HEK293 (cell line): ENCODE results near the gene SPTSSB.

Source experiments
- CTCF ChIA-PET: fragments of 350-600 bp; formaldehyde crosslinking; extraction: SDS; loops from one replicate; lab custom pipeline; 2021; ENCODE audit warnings: antibody characterized with exemption; lab: Yijun Ruan, JAX
- POLR2A ChIA-PET: fragments of 300-600 bp; formaldehyde crosslinking; extraction: SDS; loops from one replicate; lab custom pipeline; 2020; ENCODE audit warnings: antibody characterized with exemption, inconsistent platforms; lab: Yijun Ruan, JAX
- H3K27ac ChIP-seq: fragments of 200-500 bp; sonication (Bioruptor generic); 2 replicates; pipeline ENCODE4 v1.5.1; 2014; ENCODE audit warnings: low read depth, low read length, control low read depth, inconsistent platforms; ENCODE audit errors: extremely low read depth
- H3K36me3 ChIP-seq, 2 experiments: fragments of 200-500 bp in 1 of 2; sonication (Bioruptor generic) in 1 of 2; 1 replicate in 1 of 2; 2 replicates in 1 of 2; pipeline ENCODE4 v1.5.1; 2014 to 2017; ENCODE audit warnings: inconsistent platforms in 2 of 2, low read length in 2 of 2; ENCODE audit not compliant: control insufficient read depth in 2 of 2, insufficient read depth in 1 of 2
- H3K4me1 ChIP-seq: fragments of 200-500 bp; sonication (Bioruptor generic); 2 replicates; pipeline ENCODE4 v1.5.1; 2014; ENCODE audit warnings: mild to moderate bottlenecking, low read length, inconsistent platforms; ENCODE audit not compliant: control insufficient read depth, insufficient read depth
- H3K4me3 ChIP-seq: 2 replicates; pipeline ENCODE4 v1.5.1; 2011; ENCODE audit warnings: low read depth, mild to moderate bottlenecking, control low read depth, low read length, moderate library complexity
- H3K9me3 ChIP-seq: fragments of 200-500 bp; sonication (Bioruptor generic); 2 replicates; pipeline ENCODE4 v1.5.1; 2014; ENCODE audit warnings: low read depth, low read length, inconsistent platforms; ENCODE audit not compliant: control insufficient read depth, insufficient read depth
- ATF2 ChIP-seq: fragments of 450-650 bp; formaldehyde crosslinking; IDR thresholded peaks from 2 replicates; pipeline ENCODE4 v1.5.1; 2016; ENCODE audit warnings: missing biosample characterization, missing genetic modification characterization, low read depth
- FEZF1 ChIP-seq: fragments of 450-650 bp; formaldehyde crosslinking; IDR thresholded peaks from 2 replicates; pipeline ENCODE4 v1.5.1; 2016; ENCODE audit warnings: missing biosample characterization, missing genetic modification characterization
- HIC1 ChIP-seq: fragments of 450-650 bp; formaldehyde crosslinking; IDR thresholded peaks from 2 replicates; pipeline ENCODE4 v1.5.1; 2016; ENCODE audit warnings: missing biosample characterization, missing genetic modification characterization
- PBX3 ChIP-seq: sonication (generic); formaldehyde crosslinking; IDR thresholded peaks from 2 replicates; pipeline ENCODE4 v1.8.1; 2022; ENCODE audit warnings: mild to moderate bottlenecking, moderate library complexity, missing genetic modification reagents
- REST ChIP-seq: fragments of 450-650 bp; formaldehyde crosslinking; IDR thresholded peaks from 2 replicates; pipeline ENCODE4 v1.5.1; 2016; ENCODE audit warnings: missing biosample characterization, missing genetic modification characterization
- SETDB1 ChIP-seq: IDR thresholded peaks from one replicate; pipeline ENCODE4 v1.6.1; 2017; ENCODE audit warnings: mild to moderate bottlenecking, low read length, moderate library complexity, mixed read lengths; ENCODE audit not compliant: insufficient read length
- TCF7L2 ChIP-seq: IDR thresholded peaks from 2 replicates; pipeline ENCODE4 v1.6.1; 2011; ENCODE audit warnings: low read depth, mild to moderate bottlenecking, inconsistent platforms, low read length, moderate library complexity, borderline replicate concordance
- TSHZ1 ChIP-seq: fragments of 450-650 bp; formaldehyde crosslinking; IDR thresholded peaks from 2 replicates; pipeline ENCODE4 v1.5.1; 2016; ENCODE audit warnings: missing biosample characterization, missing genetic modification characterization, borderline replicate concordance
- ZNF175 ChIP-seq: fragments of 450-650 bp; formaldehyde crosslinking; IDR thresholded peaks from 2 replicates; pipeline ENCODE4 v1.5.1; 2016; ENCODE audit warnings: missing biosample characterization, missing genetic modification characterization
- ZNF26 ChIP-seq: fragments of 450-650 bp; formaldehyde crosslinking; IDR thresholded peaks from 2 replicates; pipeline ENCODE4 v1.5.1; 2016; ENCODE audit warnings: missing biosample characterization, missing genetic modification characterization
- ZNF404 ChIP-seq: fragments of 450-650 bp; formaldehyde crosslinking; IDR thresholded peaks from 2 replicates; pipeline ENCODE4 v1.5.1; 2017; ENCODE audit warnings: missing biosample characterization, missing genetic modification characterization
- ZNF416 ChIP-seq: fragments of 450-650 bp; formaldehyde crosslinking; IDR thresholded peaks from 2 replicates; pipeline ENCODE4 v1.5.1; 2016; ENCODE audit warnings: missing biosample characterization, missing genetic modification characterization
- ZNF514 ChIP-seq: fragments of 450-650 bp; formaldehyde crosslinking; IDR thresholded peaks from 2 replicates; pipeline ENCODE4 v1.5.1; 2016; ENCODE audit warnings: missing biosample characterization, missing genetic modification characterization
- ZNF664 ChIP-seq: fragments of 450-650 bp; formaldehyde crosslinking; IDR thresholded peaks from 2 replicates; pipeline ENCODE4 v1.5.1; 2016; ENCODE audit warnings: missing biosample characterization, missing genetic modification characterization

SPTSSB gene

GRCh38 chr3:161322781-161323568 is 48.3 kb downstream of the SPTSSB start:
- Histone ChIP-seq H3K27ac (no peak overlapping the region), H3K4me3 (no peak overlapping the region), H3K9me3 (no peaks in the 10 kb centered on the region), H3K4me1 (no peaks in the 10 kb centered on the region), H3K36me3 (no peaks in the 10 kb centered on the region)
- ChIA-PET CTCF (interaction anchor here (1.1 kb wide), 1 partner anchor 18 kb away, joined by 3 read pairs; no protein-coding TSS in a partner anchor), POLR2A (no interaction called here)
- TF ChIP-seq TCF7L2 = no peak

- no peak for TF ChIP-seq REST (tag by site-specific recombination)
- TF ChIP-seq ATF2 (tag by site-specific recombination) = no peak
- no peak for TF ChIP-seq TSHZ1 (tag by site-specific recombination)
- TF ChIP-seq SETDB1 = peak; percentile 17
- Histone ChIP-seq H3K9me3 (no peaks in the 10 kb centered on the region), H3K36me3 (no peaks in the 10 kb centered on the region), H3K4me1 (no peaks in the 10 kb centered on the region), H3K4me3 (no peak overlapping the region), H3K27ac (no peak overlapping the region)
- CTCF ChIA-PET = no interaction called here
- POLR2A ChIA-PET = no interaction called here
These were observed 50.5 kb downstream of the SPTSSB start for GRCh38 chr3:161320837-161321236.

- ChIA-PET CTCF (no interaction called here), POLR2A (interaction anchor here (0.7 kb wide), 1 partner anchor 366 kb away, joined by 3 read pairs; no protein-coding TSS in a partner anchor)
- Histone ChIP-seq H3K9me3 (no peaks in the 10 kb centered on the region), H3K4me1 (no peaks in the 10 kb centered on the region), H3K4me3 (no peak overlapping the region), H3K27ac (no peak overlapping the region), H3K36me3 (no peaks in the 10 kb centered on the region)
- TF ChIP-seq ZNF416 (tag by site-specific recombination) (no peak), HIC1 (tag by site-specific recombination) (no peak), ZNF664 (tag by site-specific recombination) (no peak), PBX3 (CRISPR knock-in tag) (no peak), FEZF1 (tag by site-specific recombination) (no peak), ZNF26 (tag by site-specific recombination) (no peak), ZNF514 (tag by site-specific recombination) (no peak), ZNF404 (tag by site-specific recombination) (no peak), ZNF175 (tag by site-specific recombination) (no peak)
These were observed 51.5 kb downstream of the SPTSSB start for GRCh38 chr3:161319867-161320266.
